ENCODE results near the gene ZHX3.

DNA sequence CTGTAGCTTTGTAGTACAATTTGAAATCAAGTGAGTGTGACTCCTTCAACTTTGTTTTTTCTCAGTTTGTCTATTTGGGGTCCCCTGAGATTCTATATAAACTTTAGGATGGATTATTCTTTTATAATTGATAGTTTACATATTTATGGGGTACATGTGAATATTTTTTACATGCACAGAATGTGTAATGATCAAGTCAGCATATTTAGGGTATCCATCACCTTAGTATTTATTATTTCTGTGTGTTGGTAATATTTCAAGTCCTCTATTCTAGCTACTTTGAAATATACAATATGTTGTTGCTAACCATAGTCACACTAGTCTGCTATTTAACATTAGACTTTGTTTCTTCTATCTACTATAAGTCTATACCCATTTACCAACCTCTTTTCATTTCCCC lies 129.9 kb downstream of the ZHX3 start:
- TF ChIP-seq, protein P1, sequence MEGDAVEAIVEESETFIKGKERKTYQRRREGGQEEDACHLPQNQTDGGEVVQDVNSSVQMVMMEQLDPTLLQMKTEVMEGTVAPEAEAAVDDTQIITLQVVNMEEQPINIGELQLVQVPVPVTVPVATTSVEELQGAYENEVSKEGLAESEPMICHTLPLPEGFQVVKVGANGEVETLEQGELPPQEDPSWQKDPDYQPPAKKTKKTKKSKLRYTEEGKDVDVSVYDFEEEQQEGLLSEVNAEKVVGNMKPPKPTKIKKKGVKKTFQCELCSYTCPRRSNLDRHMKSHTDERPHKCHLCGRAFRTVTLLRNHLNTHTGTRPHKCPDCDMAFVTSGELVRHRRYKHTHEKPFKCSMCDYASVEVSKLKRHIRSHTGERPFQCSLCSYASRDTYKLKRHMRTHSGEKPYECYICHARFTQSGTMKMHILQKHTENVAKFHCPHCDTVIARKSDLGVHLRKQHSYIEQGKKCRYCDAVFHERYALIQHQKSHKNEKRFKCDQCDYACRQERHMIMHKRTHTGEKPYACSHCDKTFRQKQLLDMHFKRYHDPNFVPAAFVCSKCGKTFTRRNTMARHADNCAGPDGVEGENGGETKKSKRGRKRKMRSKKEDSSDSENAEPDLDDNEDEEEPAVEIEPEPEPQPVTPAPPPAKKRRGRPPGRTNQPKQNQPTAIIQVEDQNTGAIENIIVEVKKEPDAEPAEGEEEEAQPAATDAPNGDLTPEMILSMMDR (IDR thresholded peaks at IDR 0.05; ENCODE audit: low read depth, low read length, poor library complexity, severe bottlenecking), result no peak
- TF ChIP-seq EZH2phosphoT487 (IDR thresholded peaks at IDR 0.05; ENCODE audit: borderline replicate concordance, low read length), result no peak

Measured in DOHH2 (cell line).